ENCODE data around the gene NPY4R2.
"Not testable (repeated sequence)": the region's sequence is repeated elsewhere in the genome, so short reads cannot be mapped to it uniquely, and the experiment has no call there.

NPY4R2 gene

DNA sequence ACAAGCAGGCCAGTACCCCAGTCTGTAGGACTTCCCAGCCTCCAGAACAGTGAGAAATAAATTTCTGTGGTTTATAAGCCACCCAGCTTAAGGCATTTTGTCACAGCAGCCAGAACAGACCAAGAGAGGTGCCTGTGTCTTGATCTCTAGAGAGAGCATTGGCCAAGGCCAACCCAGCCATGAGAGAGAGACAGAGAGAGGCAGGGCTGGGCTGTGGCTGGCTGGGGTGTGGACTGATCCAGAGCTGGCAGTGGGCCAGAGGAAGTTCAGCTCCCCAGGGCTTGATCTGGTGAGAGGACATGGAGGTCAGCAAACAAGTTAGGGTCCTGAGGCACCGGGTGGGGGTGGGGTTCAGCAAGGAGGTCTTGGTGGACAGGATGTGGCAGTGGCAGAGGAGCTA, 14.4 kb downstream of the NPY4R2 start:
- not testable (repeated sequence) for H3K27ac ChIP-seq

- H3K27ac ChIP-seq: not testable (repeated sequence)
Measured at GRCh38 chr10:47933462-47933861, 15.0 kb downstream of the NPY4R2 start.

DNA sequence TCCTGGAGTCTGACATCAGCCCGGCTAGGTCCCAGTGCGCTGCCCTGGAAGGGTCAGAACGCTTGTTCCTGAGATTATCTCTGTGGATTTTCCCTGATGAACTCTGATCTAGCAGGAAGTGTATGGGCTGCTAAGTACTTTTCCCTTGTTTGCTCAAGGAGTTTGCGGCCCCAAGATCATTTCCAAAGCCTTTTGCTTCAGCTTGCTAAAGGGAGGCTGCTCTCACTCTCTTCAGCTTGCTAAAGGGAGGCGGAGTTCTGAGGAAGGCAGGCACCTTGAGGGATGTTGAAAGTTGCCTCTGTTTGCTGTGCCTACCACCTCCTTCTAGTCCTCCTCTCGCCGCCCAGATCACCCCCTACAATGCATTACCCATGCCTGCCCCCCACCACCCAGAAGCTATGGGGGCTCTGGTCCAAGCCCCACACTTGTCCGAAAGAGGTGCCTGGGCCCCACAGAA, 18.3 kb downstream of the NPY4R2 start:
- H3K27ac ChIP-seq: peak overlapping the region; percentile 64

- H3K27ac ChIP-seq: not testable (repeated sequence)
Measured at GRCh38 chr10:47937634-47938033, 19.2 kb downstream of the NPY4R2 start.

- peak overlapping the region; percentile 90 for H3K27ac ChIP-seq
Measured at GRCh38 chr10:47940821-47941220, 22.4 kb downstream of the NPY4R2 start.

DNA sequence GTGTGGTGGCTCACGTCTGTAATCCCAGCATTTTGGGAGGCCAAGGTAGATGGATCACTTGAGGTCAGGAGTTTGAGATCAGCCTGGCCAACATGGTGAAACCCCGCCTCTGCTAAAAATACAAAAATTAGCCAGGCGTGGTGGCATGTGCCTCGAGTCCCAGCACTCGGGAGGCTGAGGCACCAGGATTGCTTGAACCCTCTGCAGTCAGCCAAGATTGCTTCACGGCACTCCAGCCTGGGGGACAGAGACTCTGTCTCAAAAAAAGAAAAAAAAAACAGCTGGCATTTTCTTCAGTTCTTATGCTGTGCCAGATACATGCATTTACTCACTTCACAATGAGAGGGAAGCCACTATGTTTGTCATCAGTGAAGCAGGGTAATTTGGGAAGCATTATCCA, 22.9 kb downstream of the NPY4R2 start:
- H3K27ac ChIP-seq: peak overlapping the region; percentile 90

DNA sequence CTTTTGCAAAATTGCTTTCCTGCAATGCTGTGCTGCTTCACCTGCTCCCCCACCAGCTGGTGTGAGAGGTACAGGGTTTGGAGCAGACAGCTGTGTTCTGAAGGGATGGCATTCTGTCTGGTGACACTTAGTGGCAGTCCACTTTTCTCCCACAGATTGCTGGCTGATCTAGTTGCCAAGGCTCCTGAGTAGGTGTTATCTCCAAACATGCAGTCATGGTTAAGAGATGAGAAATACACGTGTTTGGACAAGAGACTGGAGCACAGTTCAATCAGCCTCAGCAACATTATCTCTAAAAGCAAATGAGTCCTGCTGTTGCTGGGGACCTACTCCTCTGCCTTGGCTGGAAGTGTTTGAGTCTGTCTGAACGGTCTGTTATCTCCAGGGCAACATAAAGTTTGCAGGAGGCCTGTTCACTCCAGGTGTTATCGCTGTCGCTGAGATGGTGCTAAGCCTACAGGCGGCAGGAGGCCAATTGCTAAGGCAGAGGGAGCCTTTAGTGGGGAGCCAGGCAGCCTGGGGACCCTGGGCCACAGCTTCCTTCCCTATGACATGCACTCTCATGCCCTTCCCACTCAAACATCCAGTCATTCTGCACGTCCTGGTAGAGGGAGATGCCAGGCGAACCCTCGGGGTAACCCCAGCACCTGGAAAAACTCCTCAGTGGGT, 24.0 kb downstream of the NPY4R2 start:
- H3K27ac ChIP-seq: peak overlapping the region; percentile 90

DNA sequence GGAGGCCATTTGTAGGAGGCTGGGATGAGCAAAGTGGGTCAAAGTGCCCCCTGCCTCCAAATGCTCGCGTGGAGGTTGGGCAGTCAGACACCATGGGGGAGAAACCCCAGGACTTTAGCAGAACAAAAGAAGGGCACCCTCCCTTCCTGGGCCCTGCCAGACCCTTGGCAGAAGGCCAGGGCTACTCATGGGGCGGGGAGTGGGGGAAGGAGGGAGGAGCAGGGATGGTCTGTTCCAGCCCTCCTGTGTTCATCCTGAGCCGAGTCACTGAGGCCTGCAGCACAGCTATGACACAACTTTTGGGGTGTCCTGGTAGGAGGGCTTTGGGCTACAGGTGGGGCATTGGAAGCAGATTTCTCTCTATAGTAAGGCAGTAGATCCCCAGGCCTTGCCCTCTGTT, 24.9 kb downstream of the NPY4R2 start:
- not testable (repeated sequence) for H3K27ac ChIP-seq

GRCh38 chr10:47947424-47947823, 29.0 kb downstream of the NPY4R2 start:
- H3K27ac ChIP-seq: not testable (repeated sequence)

GRCh38 chr10:47957158-47957557, 38.7 kb downstream of the NPY4R2 start:
- not testable (repeated sequence) for H3K27ac ChIP-seq

DNA sequence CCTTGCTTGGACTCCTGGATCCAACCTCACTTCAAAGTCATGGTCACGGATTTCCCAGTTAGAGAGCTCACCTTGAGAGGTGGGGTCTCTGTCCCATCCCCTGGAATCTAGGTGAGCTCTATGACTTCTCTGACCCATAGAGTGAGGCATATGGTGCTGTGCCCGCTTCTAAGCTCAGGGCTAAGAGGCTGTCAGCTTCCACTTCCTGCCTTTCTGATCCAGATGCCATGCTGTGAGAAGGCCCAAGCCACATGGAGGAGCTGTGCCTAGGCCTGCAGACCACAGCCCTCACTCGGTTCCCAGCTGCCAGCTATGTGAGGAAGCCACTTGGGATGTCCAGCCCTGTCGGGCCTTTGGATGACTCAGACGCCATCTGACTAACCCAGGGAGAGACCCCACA, 41.2 kb downstream of the NPY4R2 start:
- H3K27ac ChIP-seq: not testable (repeated sequence)

DNA sequence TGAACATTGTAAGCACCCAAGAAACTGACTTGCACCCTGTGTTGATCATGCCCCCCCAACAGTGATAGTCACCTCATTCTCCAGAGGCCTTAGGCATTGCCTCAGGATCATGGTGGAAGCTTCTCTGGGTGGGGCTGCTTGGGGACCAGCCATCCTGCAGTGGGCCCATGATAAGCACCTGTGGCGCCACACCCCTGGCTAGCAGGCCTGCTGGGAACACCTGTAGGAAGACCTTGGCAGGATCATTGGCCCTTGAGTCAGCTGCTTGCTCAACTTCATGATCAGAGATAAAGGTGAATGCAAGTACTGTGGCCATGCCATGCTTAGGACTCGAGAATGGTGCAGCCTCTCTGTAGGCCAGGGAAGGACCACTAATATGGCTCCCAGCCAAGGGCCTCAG, 42.2 kb downstream of the NPY4R2 start:
- not testable (repeated sequence) for H3K27ac ChIP-seq

GRCh38 chr10:47962785-47963184, 44.3 kb downstream of the NPY4R2 start:
- not testable (repeated sequence) for H3K27ac ChIP-seq

- not testable (repeated sequence) for H3K27ac ChIP-seq
Measured at GRCh38 chr10:47964280-47965063, 46.0 kb downstream of the NPY4R2 start.

GRCh38 chr10:47968988-47969387, 50.5 kb downstream of the NPY4R2 start:
- H3K27ac ChIP-seq: not testable (repeated sequence)

- not testable (repeated sequence) for H3K27ac ChIP-seq
Measured at GRCh38 chr10:47970047-47970446, 51.6 kb downstream of the NPY4R2 start.

DNA sequence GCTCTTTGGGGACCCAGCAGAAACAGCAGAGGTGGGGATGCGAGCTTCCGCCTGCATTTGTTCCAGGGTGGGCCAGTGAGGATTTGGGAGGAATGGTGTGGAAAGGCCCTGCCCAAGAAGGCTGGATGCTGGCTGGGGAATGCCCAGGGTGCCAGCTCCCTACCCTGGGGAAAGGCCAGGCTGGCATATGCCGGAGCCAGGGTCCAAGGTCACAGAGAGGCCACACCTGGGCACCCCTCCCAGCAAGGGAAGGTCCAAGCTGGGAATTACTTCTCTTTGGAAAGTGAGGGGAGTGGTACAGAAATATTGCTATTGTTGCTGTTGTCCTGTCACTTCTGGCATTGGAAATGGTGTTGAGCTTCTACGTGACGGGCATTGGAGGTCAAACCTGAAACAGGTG, 53.1 kb downstream of the NPY4R2 start:
- H3K27ac ChIP-seq: not testable (repeated sequence)

GRCh38 chr10:47972077-47972476, 53.6 kb downstream of the NPY4R2 start:
- H3K27ac ChIP-seq: not testable (repeated sequence)

Measured in C4-2B (cell line).